HG03457 (cell line): ENCODE measurements around the gene ZFR2.
"Not testable (repeated sequence)": the region's sequence is repeated elsewhere in the genome, so short reads cannot be mapped to it uniquely, and the experiment has no call there.

Experiments used
- ATAC-seq: cut with Tn5 transposase; IDR thresholded peaks from one replicate; pipeline ENCODE4 v1.9.1; 2021; ENCODE audit warnings: moderate number of reproducible peaks; ENCODE audit not compliant: unreplicated experiment

The ZFR2 gene

DNA sequence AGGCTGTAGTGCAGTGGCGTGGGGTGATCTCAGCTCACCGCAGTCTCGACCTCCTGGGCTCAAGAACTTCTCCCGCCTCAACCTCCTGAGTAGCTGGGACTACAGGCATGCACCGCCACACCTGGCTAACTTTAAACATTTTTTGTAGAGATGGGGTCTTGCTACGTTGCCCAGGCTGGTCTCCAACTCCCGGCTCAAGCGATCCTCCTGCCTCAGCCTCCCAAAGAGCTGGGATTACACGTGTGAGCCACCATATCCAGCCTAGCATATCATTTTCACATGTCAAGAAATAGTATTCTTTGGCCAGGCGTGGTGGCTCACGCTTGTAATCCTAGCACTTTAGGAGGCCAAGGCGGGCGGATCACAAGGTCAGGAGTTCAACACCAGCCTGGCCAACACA, 110.5 kb downstream of the ZFR2 start:
- not testable (repeated sequence) for ATAC-seq

DNA sequence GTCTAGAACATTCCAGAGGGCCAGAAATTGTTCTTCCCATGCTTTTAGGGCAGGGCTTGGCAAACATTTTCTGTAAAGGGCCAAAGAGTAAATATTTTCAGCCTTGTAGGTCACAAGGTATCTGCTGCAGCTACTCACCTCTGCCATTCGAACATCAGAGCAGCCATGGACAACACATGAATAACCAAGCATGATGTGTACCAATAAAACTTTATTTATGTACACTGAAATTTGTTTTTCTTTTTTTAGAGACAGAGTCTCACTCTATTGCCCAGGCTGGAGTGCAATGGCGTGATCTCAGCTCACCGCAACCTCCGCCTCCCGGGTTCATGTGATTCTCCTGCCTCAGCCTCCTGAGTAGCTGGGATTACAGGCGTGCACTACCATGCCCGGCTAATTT, 111.1 kb downstream of the ZFR2 start:
- not testable (repeated sequence) for ATAC-seq
